Stomach (tissue), 4 donors: Measurements from ENCODE around the gene MIX23.

Experiments used
- CTCF ChIP-seq, 7 experiments: fragments of 450-650 bp in 4 of 7; fragments of 200-600 bp in 3 of 7; sonication (generic) in 3 of 7; IDR thresholded peaks; one replicate each; pipeline ENCODE4 v1.5.1; 2016 to 2019; ENCODE audit warnings: antibody characterized with exemption in 7 of 7, control low read depth in 2 of 7, mild to moderate bottlenecking in 1 of 7
- EP300 ChIP-seq: sonication (generic); formaldehyde crosslinking; IDR thresholded peaks from one replicate; pipeline ENCODE4 v1.6.1; 2017; ENCODE audit warnings: antibody characterized with exemption
- POLR2A ChIP-seq, 4 donors: fragments of 450-650 bp; IDR thresholded peaks; one replicate each; pipeline ENCODE4 v1.6.1; 2016; ENCODE audit warnings: antibody characterized with exemption in 4 of 4, control low read depth in 2 of 4, mild to moderate bottlenecking in 1 of 4, moderate library complexity in 1 of 4

GRCh38 chr3:122430371-122430770 is 47.3 kb upstream of the MIX23 start:
- TF ChIP-seq CTCF (IDR thresholded peaks at IDR 0.05): no peak
- no peak for TF ChIP-seq EP300
- TF ChIP-seq POLR2A (IDR thresholded peaks at IDR 0.05): no peak
